ENCODE data around the gene PITX1. TPM values are rescaled to one million over a fixed set of nuclear protein-coding genes. Genes with fewer than 3 reads are reported as not detected.

The PITX1 gene
- total RNA-seq, 1 donor from 2014 or later, result not detected

DNA sequence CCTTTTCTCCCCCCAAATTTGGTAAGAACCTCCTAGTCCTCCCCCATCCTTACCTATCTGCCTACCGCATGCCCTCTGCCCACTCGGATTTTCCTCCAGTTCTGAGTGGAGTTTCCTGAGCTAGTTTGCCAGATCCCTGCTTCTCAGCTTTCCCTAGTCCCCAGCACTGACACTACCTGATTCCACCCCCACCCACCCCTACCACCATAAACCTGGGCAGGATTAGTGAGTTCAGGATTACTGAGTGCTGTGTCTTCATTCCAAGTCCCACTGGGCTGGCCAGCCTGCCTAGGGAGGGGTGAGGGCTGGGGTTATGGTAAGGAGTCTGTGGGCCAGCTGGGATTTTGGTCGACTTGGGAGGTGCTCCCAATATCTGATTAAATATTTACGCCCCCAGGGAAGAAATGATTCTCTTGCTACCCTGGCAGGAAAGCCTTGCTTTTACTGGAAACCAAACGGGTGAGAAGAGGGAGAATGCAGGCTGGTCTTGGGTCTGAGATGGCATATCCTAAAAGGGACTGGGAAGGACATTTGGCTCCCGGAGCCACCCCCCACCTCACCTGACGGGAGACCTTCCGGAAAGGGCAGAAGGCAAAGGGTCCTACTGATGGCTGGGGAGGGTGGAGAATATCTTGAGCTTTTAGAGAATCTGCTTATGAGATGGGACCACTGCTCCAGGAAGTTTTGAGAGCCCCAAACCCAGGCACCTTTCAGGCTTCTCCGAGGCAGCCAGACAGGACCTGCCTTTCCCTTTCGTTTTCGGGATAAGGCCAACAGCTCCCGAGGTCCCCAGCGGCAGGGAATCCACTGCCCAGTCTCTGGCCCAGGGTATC is 3.7 kb downstream of the PITX1 start:
- H3K4me3 ChIP-seq, result peak overlapping the region; percentile 34
- TF ChIP-seq CTCF (IDR thresholded peaks at IDR 0.05), result no peak
- H3K27ac ChIP-seq, result no peak overlapping the region
- peaks cover 92% of the 10 kb centered on the region for H3K27me3 ChIP-seq
- DNase-seq, result no peak
- peak; percentile 6 for ATAC-seq
- H3K4me1 ChIP-seq, result peaks cover 24% of the 10 kb centered on the region
- intact Hi-C loops (cut with DNase I), result no loop called here
- no peaks in the 10 kb centered on the region for H3K9me3 ChIP-seq
- H3K36me3 ChIP-seq, result no peaks in the 10 kb centered on the region

GRCh38 chr5:135029477-135030122 is 4.4 kb downstream of the PITX1 start:
- TF ChIP-seq CTCF (IDR thresholded peaks at IDR 0.05), result no peak
- intact Hi-C loops (cut with DNase I), result no loop called here
- Histone ChIP-seq H3K9me3 (no peaks in the 10 kb centered on the region), H3K4me1 (peaks cover 24% of the 10 kb centered on the region), H3K27me3 (peaks cover 84% of the 10 kb centered on the region), H3K36me3 (no peaks in the 10 kb centered on the region), H3K27ac (no peak overlapping the region), H3K4me3 (no peak overlapping the region)
- ATAC-seq, result no peak
- no peak for DNase-seq

DNA sequence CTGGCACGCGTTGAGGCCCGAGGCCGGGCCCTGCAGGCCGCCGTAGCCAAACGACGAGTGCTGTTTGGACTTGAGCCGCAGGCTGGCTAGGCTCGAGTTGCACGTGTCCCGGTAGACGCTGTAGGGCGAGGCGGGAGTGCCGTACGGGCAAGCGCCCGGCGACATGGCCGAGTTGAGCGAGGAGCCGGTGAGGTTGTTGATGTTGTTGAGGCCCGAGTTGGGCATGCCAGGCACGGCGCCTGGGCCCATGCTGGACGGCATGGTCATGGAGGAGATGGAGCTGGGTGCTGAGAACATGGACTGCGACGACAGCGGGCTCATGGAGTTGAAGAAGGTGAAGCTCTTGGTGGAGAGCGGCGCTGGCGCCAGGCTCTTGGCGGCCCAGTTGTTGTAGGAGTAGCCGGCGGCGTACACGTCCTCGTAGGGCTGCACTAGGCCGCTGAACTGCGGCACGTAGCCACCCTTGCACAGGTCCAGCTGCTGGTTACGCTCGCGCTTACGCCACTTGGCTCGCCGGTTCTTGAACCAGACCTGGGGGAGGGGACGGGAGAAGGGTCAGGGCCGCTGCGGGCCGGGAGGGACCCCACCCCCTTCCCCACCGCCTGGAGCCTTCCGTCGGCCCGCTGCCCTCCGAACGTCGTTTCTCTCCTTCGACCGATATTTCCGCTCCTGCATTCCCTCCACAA is 5.1 kb downstream of the PITX1 start:
- DNase-seq, result no peak
- H3K27me3 ChIP-seq, result peaks cover 81% of the 10 kb centered on the region
- H3K27ac ChIP-seq, result no peak overlapping the region
- no peak for TF ChIP-seq CTCF (IDR thresholded peaks at IDR 0.05)
- H3K4me3 ChIP-seq, result no peak overlapping the region
- no peaks in the 10 kb centered on the region for H3K9me3 ChIP-seq
- peaks cover 24% of the 10 kb centered on the region for H3K4me1 ChIP-seq
- intact Hi-C loops (cut with DNase I), result no loop called here
- no peak for ATAC-seq
- H3K36me3 ChIP-seq, result no peaks in the 10 kb centered on the region

GRCh38 chr5:135027697-135028615 is 6.1 kb downstream of the PITX1 start:
- intact Hi-C loops (cut with DNase I), result no loop called here
- Histone ChIP-seq H3K27me3 (peaks cover 73% of the 10 kb centered on the region), H3K27ac (no peak overlapping the region), H3K4me3 (no peak overlapping the region), H3K9me3 (no peaks in the 10 kb centered on the region), H3K36me3 (no peaks in the 10 kb centered on the region), H3K4me1 (peaks cover 17% of the 10 kb centered on the region)
- DNase-seq, result no peak
- ATAC-seq, result peak; percentile 6
- no peak for TF ChIP-seq CTCF (IDR thresholded peaks at IDR 0.05)

DNA sequence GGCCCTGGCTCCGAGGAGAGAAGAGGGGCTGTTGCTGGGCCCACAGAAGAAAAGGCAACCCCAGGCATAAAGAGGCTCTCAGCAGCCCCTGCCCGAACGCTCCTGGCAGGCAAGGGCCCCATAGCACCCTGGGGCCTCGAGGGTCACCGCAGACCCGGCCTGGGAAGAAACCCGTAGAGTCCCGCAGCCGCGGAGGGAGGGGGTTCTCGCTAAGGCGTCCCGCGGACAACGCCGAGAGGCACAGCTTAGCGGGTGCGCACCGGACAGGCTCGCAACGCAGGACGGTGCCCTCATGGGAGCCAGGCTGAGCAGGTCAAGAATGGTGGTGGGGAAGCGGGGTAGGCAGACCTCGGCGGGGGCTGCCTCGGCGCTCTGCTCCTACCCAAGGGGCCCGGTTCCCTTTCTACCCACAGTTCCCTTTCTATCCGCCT is 6.7 kb downstream of the PITX1 start:
- DNase-seq (no peak), ATAC-seq (peak; percentile 4)
- peaks cover 66% of the 10 kb centered on the region for H3K27me3 ChIP-seq
- H3K4me3 ChIP-seq, result no peak overlapping the region
- intact Hi-C loops (cut with DNase I), result no loop called here
- no peak for TF ChIP-seq CTCF (IDR thresholded peaks at IDR 0.05)
- no peaks in the 10 kb centered on the region for H3K36me3 ChIP-seq
- peaks cover 14% of the 10 kb centered on the region for H3K4me1 ChIP-seq
- no peak overlapping the region for H3K27ac ChIP-seq
- no peaks in the 10 kb centered on the region for H3K9me3 ChIP-seq

Measured in upper lobe of right lung (tissue), 1 donor.